A375 (cell line): ENCODE results near the gene FBXO11. TPM values are rescaled to one million over a fixed set of nuclear protein-coding genes. Genes with fewer than 3 reads are reported as not detected.

Source experiments
- small RNA-seq: library from RNA; depleted of rRNA; stranded (forward); fragments of <200 nt; gene quantifications from one replicate; pipeline ENCODE3, GENCODE V24; 2014
- total RNA-seq: library from RNA; depleted of rRNA; stranded (reverse); fragments of >200 nt; shearing (Covaris generic); gene quantifications from 2 replicates; pipeline ENCODE4 v1.2.3, GENCODE V29; 2014; rRNA removed

The FBXO11 gene
- total RNA-seq, result 34.0 and 36.2 TPM in 2 replicates

DNA sequence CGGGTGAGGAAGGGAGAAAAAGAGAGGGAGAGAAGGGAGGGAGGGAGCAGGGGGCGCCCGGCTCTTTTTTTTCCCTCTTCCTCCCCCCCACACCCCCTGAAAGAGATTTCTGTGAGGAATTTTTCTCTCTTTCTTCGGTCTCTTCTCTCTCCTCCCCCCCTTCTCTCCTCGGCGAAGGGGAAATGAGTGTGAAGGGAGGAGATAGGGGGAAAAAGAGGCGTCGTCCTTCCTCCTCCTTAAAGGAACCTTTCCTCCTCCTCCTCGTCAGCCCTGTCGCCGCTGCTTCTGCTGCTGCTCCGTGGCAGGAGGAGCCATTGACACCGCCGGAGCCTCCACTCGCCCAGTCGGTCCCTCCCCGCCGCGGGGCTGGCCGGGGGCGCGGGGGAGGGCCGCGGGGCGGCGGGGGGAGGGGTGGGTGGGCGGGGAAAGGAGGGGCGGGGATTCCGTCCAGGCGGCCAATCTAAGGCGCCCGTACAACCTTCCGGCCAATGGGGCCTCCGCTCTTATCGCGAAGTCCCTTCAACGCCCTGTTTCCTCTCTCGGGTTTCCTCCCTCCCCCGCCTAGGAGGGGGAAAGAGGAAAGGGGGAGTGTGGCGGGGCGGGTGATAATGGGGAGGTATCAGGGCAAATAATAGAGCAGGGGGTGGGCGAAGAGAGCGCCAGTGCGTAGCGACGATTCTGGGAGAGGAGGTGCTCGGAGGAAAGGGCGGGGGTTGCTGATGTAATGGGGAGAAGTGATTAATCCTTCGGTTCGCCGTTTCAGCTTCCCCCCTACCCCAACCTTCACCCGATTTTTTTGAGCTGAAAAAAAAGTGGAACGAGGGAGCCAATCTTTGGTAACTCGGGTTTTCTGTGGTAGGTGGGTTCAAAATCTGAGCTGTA, at the start of gene FBXO11:
FBXO11 (minus strand) TSS at position 342 of the 882 bp plus-strand sequence. CDS start 778 bp downstream, outside the sequence.

DNA sequence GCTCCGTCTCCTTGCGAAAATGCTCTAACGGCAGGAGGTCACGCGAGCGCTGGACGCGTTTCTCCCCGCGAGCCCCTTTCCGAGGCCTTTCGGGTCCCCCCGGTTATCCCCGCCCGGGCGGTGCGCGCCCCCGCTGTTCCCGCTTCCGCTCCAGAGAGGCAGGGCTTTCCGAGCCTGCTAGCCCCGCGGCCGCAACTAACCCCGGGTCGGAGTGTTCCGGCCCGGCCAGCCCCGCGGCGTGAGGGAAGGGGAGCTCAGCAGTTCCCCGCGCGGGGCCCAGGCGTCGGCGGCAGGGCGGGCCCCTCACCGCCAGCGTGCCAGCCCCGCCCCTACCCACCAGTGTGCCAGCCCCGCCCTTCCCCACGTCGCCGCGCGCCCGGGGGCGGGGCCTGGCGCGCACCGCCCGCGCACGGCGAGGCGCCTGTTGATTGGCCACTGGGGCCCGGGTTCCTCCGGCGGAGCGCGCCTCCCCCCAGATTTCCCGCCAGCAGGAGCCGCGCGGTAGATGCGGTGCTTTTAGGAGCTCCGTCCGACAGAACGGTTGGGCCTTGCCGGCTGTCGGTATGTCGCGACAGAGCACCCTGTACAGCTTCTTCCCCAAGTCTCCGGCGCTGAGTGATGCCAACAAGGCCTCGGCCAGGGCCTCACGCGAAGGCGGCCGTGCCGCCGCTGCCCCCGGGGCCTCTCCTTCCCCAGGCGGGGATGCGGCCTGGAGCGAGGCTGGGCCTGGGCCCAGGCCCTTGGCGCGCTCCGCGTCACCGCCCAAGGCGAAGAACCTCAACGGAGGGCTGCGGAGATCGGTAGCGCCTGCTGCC, 123.4 kb downstream of the FBXO11 start, which contains the start of gene MSH6:
MSH6 (plus strand) TSS at position 475 of the 815 bp plus-strand sequence; CDS start at position 564, 89 bp downstream.

Small RNA genes lying within 50 kb of the gene (small RNA-seq; reads per million reads assigned to genes)
- gene RF00026 (not detected), gene RPL36AP15 (not detected)

Other genes starting within 250 kb of the FBXO11 start
- 90.8 and 132 TPM in 2 replicates for gene MSH6, start 123.4 kb downstream of the FBXO11 start, total RNA-seq